ENCODE results near the gene TRMU. TPM values are rescaled to one million over a fixed set of nuclear protein-coding genes. Genes with fewer than 3 reads are reported as not detected.

The TRMU gene
- total RNA-seq, 1 experiment from 2014 or later: 64.7 TPM

Other genes starting within 250 kb of the TRMU start
- 14.6 and 18.1 TPM in 2 replicates for gene PPARA, start 185.2 kb upstream of the TRMU start, total RNA-seq (2014; rRNA removed; shearing (Covaris generic))
- 9.5 and 19.5 TPM in 2 replicates for gene CDPF1, start 85.4 kb upstream of the TRMU start, total RNA-seq (2014; rRNA removed; shearing (Covaris generic))
- not detected in 2 replicates for gene PKDREJ, start 72.4 kb upstream of the TRMU start, total RNA-seq (2014; rRNA removed; shearing (Covaris generic))
- gene TTC38, start 67.7 kb upstream of the TRMU start, total RNA-seq (2014; rRNA removed; shearing (Covaris generic)): 37.0 and 43.6 TPM in 2 replicates
- 22.0 and 23.5 TPM in 2 replicates for gene GTSE1, start 38.8 kb upstream of the TRMU start, total RNA-seq (2014; rRNA removed; shearing (Covaris generic))
- gene CELSR1, start 201.9 kb downstream of the TRMU start, total RNA-seq (2014; rRNA removed; shearing (Covaris generic)): 6.8 and 12.4 TPM in 2 replicates

Data from HT-29 (cell line).